DND-41 (cell line): Measurements from ENCODE around the gene ANKRD33.
A peak's percentile ranks its signal among the peaks of the same experiment; 100 is the strongest.

Source experiments
- ATAC-seq: fragments of 200-7000 bp; cut with Tn5 transposase; 3 replicates; pipeline ENCODE4 v1.9.1; 2021; ENCODE audit warnings: low read depth; ENCODE audit not compliant: insufficient read depth
- DNase-seq: peaks from one replicate; pipeline ENCODE4 v3.0.0-alpha.2; 2020
- H2AFZ ChIP-seq: 2 replicates; pipeline ENCODE4 v1.6.0; 2012; ENCODE audit warnings: low read depth, low read length
- H3K27ac ChIP-seq: 2 replicates; pipeline ENCODE4 v1.5.1; 2012; ENCODE audit warnings: low read length, inconsistent platforms
- H3K27me3 ChIP-seq: fragments of 200-600 bp; sonication (generic); 2 replicates; pipeline ENCODE4 v1.6.0; 2012; ENCODE audit warnings: low read length, mild to moderate bottlenecking, inconsistent platforms; ENCODE audit not compliant: insufficient read depth, poor library complexity
- H3K36me3 ChIP-seq: 2 replicates; pipeline ENCODE4 v1.5.1; 2012; ENCODE audit warnings: low read length, inconsistent platforms; ENCODE audit not compliant: insufficient read depth
- H3K4me1 ChIP-seq: 2 replicates; pipeline ENCODE4 v1.5.1; 2012; ENCODE audit warnings: mild to moderate bottlenecking, low read length; ENCODE audit not compliant: insufficient read depth
- H3K4me2 ChIP-seq: 2 replicates; pipeline ENCODE4 v1.6.0; 2012; ENCODE audit warnings: mild to moderate bottlenecking, moderate library complexity, low read length, inconsistent platforms; ENCODE audit not compliant: insufficient read depth
- H3K4me3 ChIP-seq, 2 experiments: fragments of 200-600 bp in 1 of 2; shearing (Covaris generic) in 1 of 2; 2 replicates each; pipeline ENCODE4 v1.5.1; 2012 to 2016; ENCODE audit warnings: inconsistent platforms in 2 of 2, low read length in 2 of 2, mild to moderate bottlenecking in 2 of 2, low read depth in 1 of 2, moderate library complexity in 1 of 2
- H3K79me2 ChIP-seq: 2 replicates; pipeline ENCODE4 v1.6.0; 2012; ENCODE audit warnings: low read length, inconsistent platforms; ENCODE audit not compliant: insufficient read depth
- H3K9ac ChIP-seq: 2 replicates; pipeline ENCODE4 v1.6.0; 2012; ENCODE audit warnings: low read depth, mild to moderate bottlenecking, inconsistent platforms, low read length, moderate library complexity
- H3K9me3 ChIP-seq: 2 replicates; pipeline ENCODE4 v1.5.1; 2012; ENCODE audit warnings: low read length, moderate library complexity, mild to moderate bottlenecking, inconsistent platforms; ENCODE audit not compliant: insufficient read depth, severe bottlenecking
- H4K20me1 ChIP-seq: 2 replicates; pipeline ENCODE4 v1.6.0; 2012; ENCODE audit warnings: low read length; ENCODE audit not compliant: insufficient read depth
- CTCF ChIP-seq: IDR thresholded peaks from 2 replicates; pipeline ENCODE4 v1.5.1; 2012; ENCODE audit warnings: borderline replicate concordance, low read length, moderate library complexity, mild to moderate bottlenecking; ENCODE audit not compliant: poor library complexity, severe bottlenecking; ENCODE audit errors: extremely low read depth
- EZH2 ChIP-seq: IDR thresholded peaks from 3 replicates; pipeline ENCODE4 v1.6.1; 2012; ENCODE audit warnings: borderline replicate concordance, low read depth, mild to moderate bottlenecking, moderate library complexity, low read length, inconsistent platforms; ENCODE audit not compliant: severe bottlenecking

ANKRD33 gene

GRCh38 chr12:51890511-51891171 lies 2.7 kb downstream of the ANKRD33 start:
- DNase-seq (no peak), ATAC-seq (no peak)
- H3K27ac ChIP-seq, result no peak overlapping the region
- H3K27me3 ChIP-seq, result no peaks in the 10 kb centered on the region
- H3K4me1 ChIP-seq, result peaks cover 8% of the 10 kb centered on the region
- H3K9ac ChIP-seq, result no peak overlapping the region
- TF ChIP-seq CTCF (no peak), EZH2 (no peak)
- H3K9me3 ChIP-seq, result no peaks in the 10 kb centered on the region
- H2AFZ ChIP-seq, result no peak overlapping the region
- H3K79me2 ChIP-seq, result no peaks in the 10 kb centered on the region
- H3K4me3 ChIP-seq, result no peak overlapping the region
- H4K20me1 ChIP-seq, result no peaks in the 10 kb centered on the region
- H3K4me2 ChIP-seq, result no peak overlapping the region
- H3K36me3 ChIP-seq, result no peaks in the 10 kb centered on the region

GRCh38 chr12:51891843-51892242 lies 3.9 kb downstream of the ANKRD33 start:
- Histone ChIP-seq H3K9me3 (no peaks in the 10 kb centered on the region), H3K4me1 (no peaks in the 10 kb centered on the region), H3K4me2 (no peak overlapping the region), H3K36me3 (no peaks in the 10 kb centered on the region), H4K20me1 (no peaks in the 10 kb centered on the region), H3K27me3 (peaks cover under 1% of the 10 kb centered on the region), H3K4me3 (no peak overlapping the region), H3K9ac (no peak overlapping the region), H2AFZ (no peak overlapping the region), H3K79me2 (no peaks in the 10 kb centered on the region), H3K27ac (no peak overlapping the region)
- TF ChIP-seq EZH2 (no peak), CTCF (peak; percentile 33)
- ATAC-seq, result no peak
- no peak for DNase-seq

- H3K27me3 ChIP-seq, result peaks cover 7% of the 10 kb centered on the region
- H3K4me3 ChIP-seq, result no peak overlapping the region
- H3K36me3 ChIP-seq, result no peaks in the 10 kb centered on the region
- no peaks in the 10 kb centered on the region for H3K4me1 ChIP-seq
- DNase-seq (no peak), ATAC-seq (no peak)
- H2AFZ ChIP-seq, result no peak overlapping the region
- TF ChIP-seq CTCF (no peak), EZH2 (no peak)
- H3K9me3 ChIP-seq, result no peaks in the 10 kb centered on the region
- no peak overlapping the region for H3K4me2 ChIP-seq
- no peaks in the 10 kb centered on the region for H3K79me2 ChIP-seq
- H3K27ac ChIP-seq, result no peak overlapping the region
- H3K9ac ChIP-seq, result no peak overlapping the region
- H4K20me1 ChIP-seq, result no peaks in the 10 kb centered on the region
These were observed 5.9 kb downstream of the ANKRD33 start for GRCh38 chr12:51893786-51894185.

- no peak for TF ChIP-seq EZH2
- no peak for TF ChIP-seq CTCF
- Histone ChIP-seq H3K27me3 (peaks cover 7% of the 10 kb centered on the region), H3K9me3 (no peaks in the 10 kb centered on the region), H3K36me3 (no peaks in the 10 kb centered on the region), H3K4me1 (no peaks in the 10 kb centered on the region), H3K4me2 (no peak overlapping the region), H4K20me1 (no peaks in the 10 kb centered on the region), H3K4me3 (no peak overlapping the region), H2AFZ (no peak overlapping the region), H3K9ac (no peak overlapping the region), H3K27ac (no peak overlapping the region), H3K79me2 (no peaks in the 10 kb centered on the region)
- ATAC-seq (no peak), DNase-seq (no peak)
These were observed 7.7 kb downstream of the ANKRD33 start for GRCh38 chr12:51895378-51896135.
